ENCODE data around the gene NUDT22.

Gene NUDT22

GRCh38 chr11:64255135-64256128 lies 29.4 kb downstream of the NUDT22 start:
- H3K9me2 ChIP-seq (replicated peaks; ENCODE audit: low read depth, low read length) = no peaks in the 10 kb centered on the region
- no peaks in the 10 kb centered on the region for H3K36me3 ChIP-seq (ENCODE audit: insufficient read depth, low read length)
- TF ChIP-seq CTCF (conservative IDR thresholded peaks at IDR 0.05; ENCODE audit: low read length) (no peak), EZH2phosphoT487 (IDR thresholded peaks at IDR 0.05; ENCODE audit: borderline replicate concordance) (no peak)
- no peaks in the 10 kb centered on the region for H3F3A ChIP-seq (ENCODE audit: low read depth)
- no peaks in the 10 kb centered on the region for H3K27me3 ChIP-seq (ENCODE audit: insufficient read depth, low read length, poor library complexity, severe bottlenecking)
- no peak overlapping the region for H3K4me2 ChIP-seq (ENCODE audit: low read depth, low read length, poor library complexity, severe bottlenecking)
- H2AFZ ChIP-seq (ENCODE audit: low read length) = no peak overlapping the region
- H3K79me2 ChIP-seq (ENCODE audit: insufficient read depth, low read length) = peaks cover 5% of the 10 kb centered on the region; the same call in 1 of the 2 replicates
- no peaks in the 10 kb centered on the region for H3K9me3 ChIP-seq (ENCODE audit: insufficient read depth, low read depth, low read length)
- H3K9ac ChIP-seq (ENCODE audit: low read depth, low read length, poor library complexity, severe bottlenecking) = no peak overlapping the region
- no peak overlapping the region for H3K4me3 ChIP-seq (ENCODE audit: low read length, poor library complexity, severe bottlenecking)
- peaks cover 13% of the 10 kb centered on the region for H3K4me1 ChIP-seq (ENCODE audit: insufficient read depth, low read length, poor library complexity, severe bottlenecking)
- H4K20me1 ChIP-seq (ENCODE audit: insufficient read depth, low read length, poor library complexity, severe bottlenecking) = no peaks in the 10 kb centered on the region

GRCh38 chr11:64256300-64256699 lies 30.2 kb downstream of the NUDT22 start:
- Histone ChIP-seq H3K27me3 (ENCODE audit: insufficient read depth, low read length, poor library complexity, severe bottlenecking) (no peaks in the 10 kb centered on the region), H3K4me2 (ENCODE audit: low read depth, low read length, poor library complexity, severe bottlenecking) (no peak overlapping the region), H3K9me2 (replicated peaks; ENCODE audit: low read depth, low read length) (no peaks in the 10 kb centered on the region), H3K36me3 (ENCODE audit: insufficient read depth, low read length) (no peaks in the 10 kb centered on the region), H3K9ac (ENCODE audit: low read depth, low read length, poor library complexity, severe bottlenecking) (no peak overlapping the region), H4K20me1 (ENCODE audit: insufficient read depth, low read length, poor library complexity, severe bottlenecking) (no peaks in the 10 kb centered on the region), H2AFZ (ENCODE audit: low read length) (no peak overlapping the region), H3K4me1 (ENCODE audit: insufficient read depth, low read length, poor library complexity, severe bottlenecking) (peaks cover 8% of the 10 kb centered on the region), H3K79me2 (ENCODE audit: insufficient read depth, low read length) (peaks cover 5% of the 10 kb centered on the region; the same call in 1 of the 2 replicates), H3F3A (ENCODE audit: low read depth) (no peaks in the 10 kb centered on the region), H3K9me3 (ENCODE audit: insufficient read depth, low read depth, low read length) (no peaks in the 10 kb centered on the region), H3K4me3 (ENCODE audit: low read length, poor library complexity, severe bottlenecking) (no peak overlapping the region)
- no peak for TF ChIP-seq EZH2phosphoT487 (IDR thresholded peaks at IDR 0.05; ENCODE audit: borderline replicate concordance)
- no peak for TF ChIP-seq CTCF (conservative IDR thresholded peaks at IDR 0.05; ENCODE audit: low read length)

GRCh38 chr11:64258356-64258755 lies 32.3 kb downstream of the NUDT22 start:
- no peak overlapping the region for H3K9ac ChIP-seq (ENCODE audit: low read depth, low read length, poor library complexity, severe bottlenecking)
- peaks cover 4% of the 10 kb centered on the region for H3K4me1 ChIP-seq (ENCODE audit: insufficient read depth, low read length, poor library complexity, severe bottlenecking)
- H4K20me1 ChIP-seq (ENCODE audit: insufficient read depth, low read length, poor library complexity, severe bottlenecking) = no peaks in the 10 kb centered on the region
- H3K9me3 ChIP-seq (ENCODE audit: insufficient read depth, low read depth, low read length) = no peaks in the 10 kb centered on the region
- no peak for TF ChIP-seq EZH2phosphoT487 (IDR thresholded peaks at IDR 0.05; ENCODE audit: borderline replicate concordance)
- no peak for TF ChIP-seq CTCF (conservative IDR thresholded peaks at IDR 0.05; ENCODE audit: low read length)
- H3K9me2 ChIP-seq (replicated peaks; ENCODE audit: low read depth, low read length) = no peaks in the 10 kb centered on the region
- H2AFZ ChIP-seq (ENCODE audit: low read length) = no peak overlapping the region
- no peaks in the 10 kb centered on the region for H3F3A ChIP-seq (ENCODE audit: low read depth)
- no peaks in the 10 kb centered on the region for H3K27me3 ChIP-seq (ENCODE audit: insufficient read depth, low read length, poor library complexity, severe bottlenecking)
- H3K36me3 ChIP-seq (ENCODE audit: insufficient read depth, low read length) = no peaks in the 10 kb centered on the region
- no peaks in the 10 kb centered on the region for H3K79me2 ChIP-seq (ENCODE audit: insufficient read depth, low read length)
- no peak overlapping the region for H3K4me2 ChIP-seq (ENCODE audit: low read depth, low read length, poor library complexity, severe bottlenecking)
- H3K4me3 ChIP-seq (ENCODE audit: low read length, poor library complexity, severe bottlenecking) = no peak overlapping the region

Data from Loucy (cell line).